HepG2 (cell line): ENCODE measurements around the gene C11orf71. TPM values are rescaled to one million over a fixed set of nuclear protein-coding genes. Genes with fewer than 3 reads are reported as not detected.

Experiments
- FOXJ3 ChIP-seq: sonication (generic); formaldehyde crosslinking; IDR thresholded peaks from 2 replicates; pipeline ENCODE4 v1.4.0; 2020; ENCODE audit warnings: missing genetic modification reagents, mild to moderate bottlenecking, borderline replicate concordance
- HOXD1 ChIP-seq: sonication (generic); formaldehyde crosslinking; IDR thresholded peaks from 2 replicates; pipeline ENCODE4 v1.5.0; 2020; ENCODE audit warnings: missing genetic modification reagents
- KAT7 ChIP-seq: IDR thresholded peaks from 2 replicates; pipeline ENCODE4 v1.6.1; 2018; ENCODE audit warnings: borderline replicate concordance, missing compliant biosample characterization
- MTF1 ChIP-seq: sonication (generic); formaldehyde crosslinking; IDR thresholded peaks from 2 replicates; pipeline ENCODE4 v1.5.0; 2020; ENCODE audit warnings: missing genetic modification reagents
- NFYC ChIP-seq: IDR thresholded peaks from 2 replicates; pipeline ENCODE4 v1.6.1; 2016; ENCODE audit warnings: missing genetic modification reagents, missing compliant biosample characterization
- PRMT3 ChIP-seq: sonication (generic); formaldehyde crosslinking; IDR thresholded peaks from 2 replicates; pipeline ENCODE4 v1.8.1; 2022; ENCODE audit warnings: low read depth, mild to moderate bottlenecking, moderate library complexity, missing genetic modification reagents, borderline replicate concordance
- RAD51 ChIP-seq: fragments of 450-650 bp; IDR thresholded peaks from 2 replicates; pipeline ENCODE4 v1.6.1; 2016; ENCODE audit warnings: borderline replicate concordance
- ZBTB37 ChIP-seq: sonication (generic); formaldehyde crosslinking; IDR thresholded peaks from 2 replicates; pipeline ENCODE4 v1.4.0; 2020; ENCODE audit warnings: mild to moderate bottlenecking, missing genetic modification reagents
- ZNF292 ChIP-seq: sonication (generic); formaldehyde crosslinking; IDR thresholded peaks from 2 replicates; pipeline ENCODE4 v1.8.1; 2022; ENCODE audit warnings: mild to moderate bottlenecking, low read depth, missing genetic modification reagents, borderline replicate concordance
- ZNF367 ChIP-seq: sonication (generic); formaldehyde crosslinking; IDR thresholded peaks from 2 replicates; pipeline ENCODE4 v1.4.0; 2020; ENCODE audit warnings: missing genetic modification reagents, borderline replicate concordance
- ZNF446 ChIP-seq: sonication (generic); formaldehyde crosslinking; IDR thresholded peaks from 2 replicates; pipeline ENCODE4 v1.5.0; 2020; ENCODE audit warnings: mild to moderate bottlenecking, missing genetic modification reagents
- ZNF660 ChIP-seq: sonication (generic); formaldehyde crosslinking; IDR thresholded peaks from 2 replicates; pipeline ENCODE4 v1.5.1; 2020; ENCODE audit warnings: mild to moderate bottlenecking, low read depth, missing genetic modification reagents, borderline replicate concordance
- ZNF720 ChIP-seq: sonication (generic); formaldehyde crosslinking; IDR thresholded peaks from 2 replicates; pipeline ENCODE4 v1.4.0; 2020; ENCODE audit warnings: missing genetic modification reagents
- ZSCAN21 ChIP-seq: sonication (generic); formaldehyde crosslinking; IDR thresholded peaks from 2 replicates; pipeline ENCODE4 v1.8.0; 2022; ENCODE audit warnings: mild to moderate bottlenecking, missing genetic modification reagents, moderate library complexity, borderline replicate concordance
- polyA plus RNA-seq, 8 experiments: library from polyadenylated mRNA; depleted of rRNA in 3 of 8; stranded (reverse) in 7 of 8; unstranded in 1 of 8; fragments of >200 nt; fragmentation: Illumina TruSeq in 4 of 8; extraction: Trizol in 4 of 8; gene quantifications; 2 replicates each; pipeline versions ENCODE4 v1.2.1 to v1.2.3, GENCODE V29; 2011 to 2016; ENCODE audit warnings: low read depth in 4 of 8, missing spikeins in 1 of 8, mixed read lengths in 1 of 8; ENCODE audit not compliant: insufficient read depth in 1 of 8
- total RNA-seq, 5 experiments: library from RNA; depleted of rRNA; stranded (reverse); fragments of >200 nt; fragmentation: Illumina TruSeq; extraction: Trizol; gene quantifications; 2 replicates each; pipeline ENCODE4 v1.2.3, GENCODE V29; 2016; ENCODE audit warnings: low read depth in 1 of 5
- TF ChIP-seq, protein P1 (sequence below), 2 experiments: fragments of 450-650 bp in 1 of 2; sonication (generic) in 1 of 2; formaldehyde crosslinking in 1 of 2; IDR thresholded peaks; 2 replicates each; pipeline versions ENCODE4 v1.6.1 to v1.8.0; 2016 to 2022; ENCODE audit warnings: antibody characterized with exemption in 1 of 2, mild to moderate bottlenecking in 1 of 2, missing genetic modification reagents in 1 of 2
- TF ChIP-seq, protein P2 (sequence below): sonication (generic); formaldehyde crosslinking; IDR thresholded peaks from 2 replicates; pipeline ENCODE4 v1.4.0; 2020; ENCODE audit warnings: missing genetic modification reagents

The C11orf71 gene
- total and polyA plus RNA-seq, 2 of the 13 experiments (the other 11 are each of a cell fraction or from before 2014, with no cell fraction given), result 7.1 to 7.8 TPM

- TF ChIP-seq ZSCAN21 (CRISPR knock-in tag) (no peak), RAD51 (no peak), ZNF367 (CRISPR knock-in tag) (0 out of 2 replicates have a peak, but pooled peaks have one; percentile 30), ZNF660 (CRISPR knock-in tag) (no peak), ZNF446 (CRISPR knock-in tag) (no peak), ZNF720 (CRISPR knock-in tag) (no peak), NFYC (CRISPR knock-in tag) (no peak; the same call in 1 of the 2 replicates), KAT7 (CRISPR knock-in tag) (peak; percentile 18; the same call in 1 of the 2 replicates), ZNF292 (no peak), PRMT3 (CRISPR knock-in tag) (0 out of 2 replicates have a peak, but pooled peaks have one; percentile 16), HOXD1 (CRISPR knock-in tag) (0 out of 2 replicates have a peak, but pooled peaks have one; percentile 75), ZBTB37 (CRISPR knock-in tag) (0 out of 2 replicates have a peak, but pooled peaks have one; percentile 28), MTF1 (CRISPR knock-in tag) (no peak), FOXJ3 (CRISPR knock-in tag) (no peak; the same call in 1 of the 2 replicates)
- TF ChIP-seq, protein P1, sequence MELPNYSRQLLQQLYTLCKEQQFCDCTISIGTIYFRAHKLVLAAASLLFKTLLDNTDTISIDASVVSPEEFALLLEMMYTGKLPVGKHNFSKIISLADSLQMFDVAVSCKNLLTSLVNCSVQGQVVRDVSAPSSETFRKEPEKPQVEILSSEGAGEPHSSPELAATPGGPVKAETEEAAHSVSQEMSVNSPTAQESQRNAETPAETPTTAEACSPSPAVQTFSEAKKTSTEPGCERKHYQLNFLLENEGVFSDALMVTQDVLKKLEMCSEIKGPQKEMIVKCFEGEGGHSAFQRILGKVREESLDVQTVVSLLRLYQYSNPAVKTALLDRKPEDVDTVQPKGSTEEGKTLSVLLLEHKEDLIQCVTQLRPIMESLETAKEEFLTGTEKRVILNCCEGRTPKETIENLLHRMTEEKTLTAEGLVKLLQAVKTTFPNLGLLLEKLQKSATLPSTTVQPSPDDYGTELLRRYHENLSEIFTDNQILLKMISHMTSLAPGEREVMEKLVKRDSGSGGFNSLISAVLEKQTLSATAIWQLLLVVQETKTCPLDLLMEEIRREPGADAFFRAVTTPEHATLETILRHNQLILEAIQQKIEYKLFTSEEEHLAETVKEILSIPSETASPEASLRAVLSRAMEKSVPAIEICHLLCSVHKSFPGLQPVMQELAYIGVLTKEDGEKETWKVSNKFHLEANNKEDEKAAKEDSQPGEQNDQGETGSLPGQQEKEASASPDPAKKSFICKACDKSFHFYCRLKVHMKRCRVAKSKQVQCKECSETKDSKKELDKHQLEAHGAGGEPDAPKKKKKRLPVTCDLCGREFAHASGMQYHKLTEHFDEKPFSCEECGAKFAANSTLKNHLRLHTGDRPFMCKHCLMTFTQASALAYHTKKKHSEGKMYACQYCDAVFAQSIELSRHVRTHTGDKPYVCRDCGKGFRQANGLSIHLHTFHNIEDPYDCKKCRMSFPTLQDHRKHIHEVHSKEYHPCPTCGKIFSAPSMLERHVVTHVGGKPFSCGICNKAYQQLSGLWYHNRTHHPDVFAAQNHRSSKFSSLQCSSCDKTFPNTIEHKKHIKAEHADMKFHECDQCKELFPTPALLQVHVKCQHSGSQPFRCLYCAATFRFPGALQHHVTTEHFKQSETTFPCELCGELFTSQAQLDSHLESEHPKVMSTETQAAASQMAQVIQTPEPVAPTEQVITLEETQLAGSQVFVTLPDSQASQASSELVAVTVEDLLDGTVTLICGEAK (IDR thresholded peaks at IDR 0.05), result no peak
- TF ChIP-seq, protein P1 (CRISPR knock-in tag; IDR thresholded peaks at IDR 0.05), result peak; percentile 69; the same call in 1 of the 2 replicates
- TF ChIP-seq, protein P2, sequence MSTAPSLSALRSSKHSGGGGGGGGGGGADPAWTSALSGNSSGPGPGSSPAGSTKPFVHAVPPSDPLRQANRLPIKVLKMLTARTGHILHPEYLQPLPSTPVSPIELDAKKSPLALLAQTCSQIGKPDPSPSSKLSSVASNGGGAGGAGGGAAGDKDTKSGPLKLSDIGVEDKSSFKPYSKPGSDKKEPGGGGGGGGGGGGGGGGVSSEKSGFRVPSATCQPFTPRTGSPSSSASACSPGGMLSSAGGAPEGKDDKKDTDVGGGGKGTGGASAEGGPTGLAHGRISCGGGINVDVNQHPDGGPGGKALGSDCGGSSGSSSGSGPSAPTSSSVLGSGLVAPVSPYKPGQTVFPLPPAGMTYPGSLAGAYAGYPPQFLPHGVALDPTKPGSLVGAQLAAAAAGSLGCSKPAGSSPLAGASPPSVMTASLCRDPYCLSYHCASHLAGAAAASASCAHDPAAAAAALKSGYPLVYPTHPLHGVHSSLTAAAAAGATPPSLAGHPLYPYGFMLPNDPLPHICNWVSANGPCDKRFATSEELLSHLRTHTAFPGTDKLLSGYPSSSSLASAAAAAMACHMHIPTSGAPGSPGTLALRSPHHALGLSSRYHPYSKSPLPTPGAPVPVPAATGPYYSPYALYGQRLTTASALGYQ (CRISPR knock-in tag), result peak; percentile 17; the same call in 1 of the 2 replicates
These were observed 658 bp downstream of the C11orf71 start (continued) for GRCh38 chr11:114399490-114400215.
